Prostate gland (tissue), 2 donors: ENCODE data around the gene NFKBIB. TPM values are rescaled to one million over a fixed set of nuclear protein-coding genes. Genes with fewer than 3 reads are reported as not detected.
A peak's percentile ranks its signal among the peaks of the same experiment; 100 is the strongest.

Experiments
- DNase-seq: peaks from one replicate; pipeline ENCODE4 v3.0.0-alpha.2; 2019; ENCODE audit warnings: low spot score
- H3K27ac ChIP-seq, 2 donors: fragments of 200-600 bp; sonication (generic); 2 replicates each; pipeline ENCODE4 v1.5.1; 2017 to 2019
- H3K27me3 ChIP-seq: fragments of 200-600 bp; sonication (generic); replicated peaks from 2 replicates; pipeline ENCODE4 v1.5.1; 2019; ENCODE audit not compliant: insufficient read depth
- H3K36me3 ChIP-seq, 2 donors: fragments of 200-600 bp; sonication (generic); 1 replicate in 1 of 2; 2 replicates in 1 of 2; pipeline versions ENCODE4 v1.5.1 to v1.8.1; 2017 to 2019
- H3K4me1 ChIP-seq: fragments of 200-600 bp; sonication (generic); replicated peaks from 2 replicates; pipeline ENCODE4 v1.5.1; 2019
- H3K4me3 ChIP-seq, 2 donors: fragments of 200-600 bp; sonication (generic); 2 replicates each; pipeline ENCODE4 v1.5.1; 2017 to 2019
- H3K9me3 ChIP-seq: fragments of 200-600 bp; sonication (generic); 2 replicates; pipeline ENCODE4 v1.5.1; 2017
- POLR2A ChIP-seq: fragments of 450-650 bp; IDR thresholded peaks from one replicate; pipeline ENCODE4 v1.6.1; 2016; ENCODE audit warnings: antibody characterized with exemption, mild to moderate bottlenecking
- POLR2AphosphoS5 ChIP-seq: sonication (generic); formaldehyde crosslinking; IDR thresholded peaks from one replicate; pipeline ENCODE4 v1.6.1; 2017; ENCODE audit warnings: antibody characterized with exemption
- WGBS: methylation state at CpG from one replicate; pipeline ENCODE4 v1.1.5; 2018; 5-methylcytosine and 5-hydroxymethylcytosine counted together
- intact Hi-C: fragments of 100-400 bp; cut with DNase I; formaldehyde crosslinking; loops from one replicate; pipeline ENCODE4 v1.14.2; 2022
- total RNA-seq, 2 donors: library from RNA; depleted of rRNA; stranded (reverse); fragments of >200 nt; gene quantifications; one replicate each; pipeline ENCODE4 v1.1.0, GENCODE V29; 2016
- TF ChIP-seq, protein P1 (sequence below), 4 experiments: fragments of 200-600 bp in 2 of 4; fragments of 450-650 bp in 2 of 4; sonication (generic) in 2 of 4; IDR thresholded peaks; 1 replicate in 3 of 4; 2 replicates in 1 of 4; pipeline ENCODE4 v1.5.1; 2016 to 2019; ENCODE audit warnings: antibody characterized with exemption in 4 of 4, mild to moderate bottlenecking in 2 of 4, moderate library complexity in 2 of 4

NFKBIB gene
- total RNA-seq, 2 donors from 2014 or later = 29.8 to 50.6 TPM

DNA sequence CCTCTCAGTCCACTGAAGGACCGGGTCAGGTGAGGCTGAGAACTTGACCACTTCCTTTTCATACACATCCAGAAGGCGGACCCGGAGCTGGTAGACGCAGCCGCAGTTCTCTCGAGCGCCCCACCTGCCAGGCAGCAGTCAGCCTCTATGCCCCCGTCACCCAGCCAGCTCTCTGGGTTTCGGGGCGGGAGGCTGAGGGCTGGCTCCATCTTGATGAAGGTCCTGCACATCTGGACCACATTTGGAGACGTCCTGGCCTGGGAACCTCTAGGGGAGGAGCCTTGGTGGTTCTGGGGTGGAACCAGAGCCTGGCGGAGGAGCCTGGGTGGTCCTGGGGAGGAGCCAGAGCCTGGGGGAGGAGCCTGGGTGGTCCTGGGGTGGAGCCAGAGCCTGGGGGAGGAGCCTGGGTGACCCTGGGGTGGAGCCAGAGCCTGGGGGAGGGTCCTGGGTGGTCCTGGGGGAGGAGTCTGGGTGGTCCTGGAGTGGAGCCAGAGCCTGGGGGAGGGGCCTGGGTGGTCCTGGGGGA lies 45.3 kb downstream of the NFKBIB start:
- no peaks in the 10 kb centered on the region for H3K9me3 ChIP-seq
- no peak overlapping the region for H3K4me3 ChIP-seq
- H3K4me1 ChIP-seq = peaks cover 2% of the 10 kb centered on the region
- no peak overlapping the region for H3K27ac ChIP-seq
- no peaks in the 10 kb centered on the region for H3K36me3 ChIP-seq
- DNase-seq = no peak
- no peaks in the 10 kb centered on the region for H3K27me3 ChIP-seq
- intact Hi-C loops = no loop called here
- WGBS = 97% methylated on average over 10 of the region's 12 CpGs
- TF ChIP-seq POLR2A (no peak), POLR2AphosphoS5 (no peak)
- TF ChIP-seq, protein P1, sequence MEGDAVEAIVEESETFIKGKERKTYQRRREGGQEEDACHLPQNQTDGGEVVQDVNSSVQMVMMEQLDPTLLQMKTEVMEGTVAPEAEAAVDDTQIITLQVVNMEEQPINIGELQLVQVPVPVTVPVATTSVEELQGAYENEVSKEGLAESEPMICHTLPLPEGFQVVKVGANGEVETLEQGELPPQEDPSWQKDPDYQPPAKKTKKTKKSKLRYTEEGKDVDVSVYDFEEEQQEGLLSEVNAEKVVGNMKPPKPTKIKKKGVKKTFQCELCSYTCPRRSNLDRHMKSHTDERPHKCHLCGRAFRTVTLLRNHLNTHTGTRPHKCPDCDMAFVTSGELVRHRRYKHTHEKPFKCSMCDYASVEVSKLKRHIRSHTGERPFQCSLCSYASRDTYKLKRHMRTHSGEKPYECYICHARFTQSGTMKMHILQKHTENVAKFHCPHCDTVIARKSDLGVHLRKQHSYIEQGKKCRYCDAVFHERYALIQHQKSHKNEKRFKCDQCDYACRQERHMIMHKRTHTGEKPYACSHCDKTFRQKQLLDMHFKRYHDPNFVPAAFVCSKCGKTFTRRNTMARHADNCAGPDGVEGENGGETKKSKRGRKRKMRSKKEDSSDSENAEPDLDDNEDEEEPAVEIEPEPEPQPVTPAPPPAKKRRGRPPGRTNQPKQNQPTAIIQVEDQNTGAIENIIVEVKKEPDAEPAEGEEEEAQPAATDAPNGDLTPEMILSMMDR (IDR thresholded peaks at IDR 0.05) = no peak

- no peak overlapping the region for H3K4me3 ChIP-seq
- peaks cover 7% of the 10 kb centered on the region for H3K4me1 ChIP-seq
- no peaks in the 10 kb centered on the region for H3K36me3 ChIP-seq
- no peak overlapping the region for H3K27ac ChIP-seq
- no peaks in the 10 kb centered on the region for H3K27me3 ChIP-seq
- TF ChIP-seq, protein P1 (IDR thresholded peaks at IDR 0.05) = no peak
- TF ChIP-seq POLR2AphosphoS5 (no peak), POLR2A (no peak)
- H3K9me3 ChIP-seq = no peaks in the 10 kb centered on the region
- no peak for DNase-seq
- intact Hi-C loops = no loop called here
- WGBS = 88% methylated on average over 3 of the region's 3 CpGs
Measured at GRCh38 chr19:38945562-38946228, 45.9 kb downstream of the NFKBIB start.

GRCh38 chr19:38946229-38947010 lies 46.7 kb downstream of the NFKBIB start:
- Histone ChIP-seq H3K27me3 (no peaks in the 10 kb centered on the region), H3K36me3 (no peaks in the 10 kb centered on the region), H3K27ac (no peak overlapping the region), H3K9me3 (no peaks in the 10 kb centered on the region), H3K4me3 (no peak overlapping the region), H3K4me1 (peaks cover 7% of the 10 kb centered on the region)
- intact Hi-C loops = no loop called here
- 90% methylated on average over 11 of the region's 11 CpGs for WGBS
- TF ChIP-seq POLR2AphosphoS5 = no peak
- TF ChIP-seq POLR2A = no peak
- TF ChIP-seq, protein P1 (IDR thresholded peaks at IDR 0.05) = no peak
- no peak for DNase-seq

DNA sequence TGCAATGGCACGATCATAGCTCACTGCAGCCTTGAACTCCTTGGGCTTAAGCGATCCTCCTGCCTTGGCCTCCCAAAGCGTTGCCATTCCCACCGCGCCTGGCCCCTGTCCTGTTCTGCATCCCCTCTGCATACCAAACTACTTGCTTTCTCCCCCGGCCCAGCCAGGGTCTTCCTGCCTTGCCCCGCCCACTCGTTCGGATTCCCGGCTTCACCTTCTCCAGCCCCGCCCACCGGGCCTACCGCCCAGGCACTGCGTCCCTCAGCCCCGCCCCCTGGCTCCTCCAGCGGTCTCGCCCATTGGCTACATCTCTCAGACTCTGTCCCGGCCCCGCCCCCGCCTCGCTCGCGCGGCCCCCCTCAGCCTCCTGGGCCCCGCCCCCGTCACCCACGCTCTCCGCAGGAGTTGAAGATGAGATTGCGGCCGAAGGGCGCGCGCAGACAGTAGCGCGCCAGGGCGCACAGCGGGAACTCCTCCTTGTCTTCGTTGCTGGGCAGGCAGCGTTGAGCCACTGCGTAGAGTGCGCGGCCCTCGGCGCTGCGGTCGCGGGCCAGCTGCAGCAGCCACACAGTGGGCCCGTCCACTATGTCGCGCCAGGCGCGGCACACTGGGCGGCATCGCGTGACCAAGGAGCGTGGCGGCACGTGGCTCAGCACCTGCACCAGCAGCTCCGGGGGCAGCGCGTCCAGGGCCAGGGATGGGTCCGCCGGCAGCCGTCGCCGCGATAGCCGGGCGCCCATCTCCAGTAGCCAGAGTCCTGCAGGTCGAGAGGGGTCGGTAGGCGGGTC lies 50.0 kb downstream of the NFKBIB start:
- peak; percentile 85 for DNase-seq
- intact Hi-C loops = no loop called here

More for the DNA sequence above, 50.0 kb downstream of the NFKBIB start:
- WGBS = 12% methylated on average over 50 of the region's 72 CpGs
- H3K27ac ChIP-seq = no peak overlapping the region
- H3K4me1 ChIP-seq = peaks cover 7% of the 10 kb centered on the region
- peak overlapping the region; percentile 9 to 36 for H3K4me3 ChIP-seq
- H3K9me3 ChIP-seq = no peaks in the 10 kb centered on the region
- H3K27me3 ChIP-seq = no peaks in the 10 kb centered on the region
- H3K36me3 ChIP-seq = no peaks in the 10 kb centered on the region
- TF ChIP-seq, protein P1 (IDR thresholded peaks at IDR 0.05) = no peak
- TF ChIP-seq POLR2AphosphoS5 = peak; percentile 30
